D721Med (cell line): ENCODE data around the gene KLF13.

Source experiments
- DNase-seq: peaks from one replicate; pipeline ENCODE4 v3.0.0; 2011; ENCODE audit warnings: low spot score; ENCODE audit not compliant: insufficient read length
- FAIRE-seq: peaks from 2 replicates; lab custom pipeline; 2011; peaks lifted over from hg19 to GRCh38; lab: Jason Lieb, UNC
- TF ChIP-seq, protein P1 (sequence below): IDR thresholded peaks from 2 replicates; pipeline ENCODE4 v1.5.1; 2012; ENCODE audit warnings: mild to moderate bottlenecking, control low read depth; ENCODE audit not compliant: insufficient read depth; ENCODE audit errors: missing control alignments

Gene KLF13

GRCh38 chr15:31384568-31384967, 57.9 kb downstream of the KLF13 start:
- TF ChIP-seq, protein P1, sequence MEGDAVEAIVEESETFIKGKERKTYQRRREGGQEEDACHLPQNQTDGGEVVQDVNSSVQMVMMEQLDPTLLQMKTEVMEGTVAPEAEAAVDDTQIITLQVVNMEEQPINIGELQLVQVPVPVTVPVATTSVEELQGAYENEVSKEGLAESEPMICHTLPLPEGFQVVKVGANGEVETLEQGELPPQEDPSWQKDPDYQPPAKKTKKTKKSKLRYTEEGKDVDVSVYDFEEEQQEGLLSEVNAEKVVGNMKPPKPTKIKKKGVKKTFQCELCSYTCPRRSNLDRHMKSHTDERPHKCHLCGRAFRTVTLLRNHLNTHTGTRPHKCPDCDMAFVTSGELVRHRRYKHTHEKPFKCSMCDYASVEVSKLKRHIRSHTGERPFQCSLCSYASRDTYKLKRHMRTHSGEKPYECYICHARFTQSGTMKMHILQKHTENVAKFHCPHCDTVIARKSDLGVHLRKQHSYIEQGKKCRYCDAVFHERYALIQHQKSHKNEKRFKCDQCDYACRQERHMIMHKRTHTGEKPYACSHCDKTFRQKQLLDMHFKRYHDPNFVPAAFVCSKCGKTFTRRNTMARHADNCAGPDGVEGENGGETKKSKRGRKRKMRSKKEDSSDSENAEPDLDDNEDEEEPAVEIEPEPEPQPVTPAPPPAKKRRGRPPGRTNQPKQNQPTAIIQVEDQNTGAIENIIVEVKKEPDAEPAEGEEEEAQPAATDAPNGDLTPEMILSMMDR: no peak
- FAIRE-seq: no peak
- no peak for DNase-seq

GRCh38 chr15:31385736-31386135, 59.1 kb downstream of the KLF13 start:
- no peak for DNase-seq
- no peak for FAIRE-seq
- TF ChIP-seq, protein P1: no peak

DNA sequence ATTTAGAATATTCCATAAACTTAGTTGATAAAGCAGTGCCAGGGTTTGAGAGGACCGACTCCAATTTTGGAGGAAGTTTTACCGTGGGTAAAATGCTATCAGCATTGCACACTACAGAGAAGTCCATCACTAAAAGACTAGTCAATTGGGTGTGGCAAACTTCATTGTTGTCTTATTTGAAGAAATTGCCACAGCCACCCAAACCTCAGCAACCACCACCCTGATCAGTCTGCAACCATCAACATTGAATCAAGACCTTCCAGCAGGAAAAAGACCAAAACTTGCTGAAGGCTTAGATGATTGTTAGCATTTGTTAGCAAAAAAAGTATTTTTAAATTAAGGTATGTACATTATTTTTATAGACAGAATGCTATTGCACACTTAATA, 60.5 kb downstream of the KLF13 start:
- TF ChIP-seq, protein P1: no peak
- no peak for FAIRE-seq
- DNase-seq: no peak

DNA sequence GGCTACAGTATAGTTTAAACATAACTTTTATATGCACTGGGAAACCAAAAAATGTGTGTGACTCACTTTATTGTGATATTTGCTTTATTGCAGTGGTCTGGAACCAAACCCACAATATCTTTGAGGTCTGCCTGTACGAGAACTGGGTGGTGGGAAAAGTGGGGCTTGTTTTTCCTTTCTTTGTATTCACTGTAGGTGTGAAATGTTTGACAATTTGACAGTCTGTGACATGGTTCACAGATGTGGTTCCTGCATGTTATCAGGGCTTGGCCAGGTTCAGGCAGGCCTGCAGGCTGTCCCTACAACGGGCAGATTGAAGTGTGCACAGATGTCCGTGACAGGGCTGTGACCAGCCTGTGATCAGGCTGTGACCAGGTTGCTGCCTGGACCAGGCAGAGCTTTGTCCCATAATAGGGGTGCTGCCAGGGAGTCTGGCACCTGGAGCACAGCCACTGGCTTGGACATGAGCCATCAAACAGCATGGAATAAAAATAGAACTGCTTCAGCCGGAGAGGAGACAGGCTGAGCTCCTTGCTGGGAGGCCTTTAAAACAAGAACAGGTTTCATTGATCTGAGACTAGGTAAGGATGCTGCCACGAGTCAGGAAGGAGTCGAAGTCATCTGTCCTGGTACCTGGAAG, 61.0 kb downstream of the KLF13 start:
- FAIRE-seq: no peak
- DNase-seq: no peak
- TF ChIP-seq, protein P1: no peak

DNA sequence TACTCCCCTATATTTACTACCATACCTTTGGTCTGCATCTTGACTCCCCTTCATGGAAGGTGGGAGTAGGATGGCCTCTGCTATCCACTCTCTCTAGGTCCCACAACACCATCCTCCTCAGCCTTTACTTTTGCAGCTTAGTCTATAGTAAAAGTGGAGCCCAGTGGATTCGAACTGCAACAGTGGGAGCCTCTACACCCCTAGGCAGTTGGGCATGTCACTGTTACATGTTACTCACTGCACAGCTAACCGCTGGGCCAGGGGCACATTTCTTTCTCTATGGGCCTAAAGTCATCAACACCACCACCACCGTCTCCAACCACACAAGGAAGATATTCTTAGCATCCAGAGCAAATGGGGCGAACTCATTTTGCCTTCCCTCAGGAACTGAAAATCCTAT, 62.9 kb downstream of the KLF13 start:
- TF ChIP-seq, protein P1: no peak
- DNase-seq (no peak), FAIRE-seq (no peak)

DNA sequence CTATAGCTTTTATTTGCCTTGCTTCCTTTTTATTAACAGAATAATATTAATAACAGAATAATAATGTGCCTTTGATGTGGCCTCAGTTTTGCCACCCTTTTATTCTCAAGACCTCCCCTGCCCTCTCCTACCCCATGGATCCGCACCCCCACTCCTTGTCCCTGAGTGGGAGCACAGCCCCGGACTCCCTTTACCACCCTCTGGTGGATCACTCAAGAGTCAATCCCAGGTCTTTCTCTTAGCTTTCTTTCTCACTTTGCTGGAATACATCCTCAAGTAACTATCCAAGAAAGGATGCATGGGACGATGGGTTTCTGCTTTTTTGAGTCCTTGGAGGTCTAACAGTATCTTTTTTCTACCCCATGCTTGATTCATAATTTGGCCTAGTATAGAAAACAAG, 63.4 kb downstream of the KLF13 start:
- FAIRE-seq (no peak), DNase-seq (no peak)
- TF ChIP-seq, protein P1: no peak

- FAIRE-seq: no peak
- DNase-seq: no peak
- TF ChIP-seq, protein P1: no peak
These were observed 64.3 kb downstream of the KLF13 start for GRCh38 chr15:31390777-31391486.
